Gastrocnemius medialis (tissue), 4 donors: ENCODE data around the gene DQX1. TPM values are rescaled to one million over a fixed set of nuclear protein-coding genes. Genes with fewer than 3 reads are reported as not detected.

Source experiments
- ATAC-seq, 2 donors: fragments of 150-250 bp; one replicate each; pipeline ENCODE4 v1.9.1; 2016
- DNase-seq, 2 donors: peaks; one replicate each; pipeline ENCODE4 v3.0.0-alpha.2; 2019
- H3K27ac ChIP-seq, 4 donors: fragments of 200-600 bp; sonication (generic); 1 replicate in 1 of 4; 2 replicates in 3 of 4; pipeline ENCODE4 v1.5.1; 2016 to 2018; ENCODE audit warnings: mild to moderate bottlenecking in 2 of 4, moderate library complexity in 1 of 4
- H3K27me3 ChIP-seq, 3 donors: fragments of 200-600 bp; sonication (generic) in 2 of 3; 1 replicate in 1 of 3; 2 replicates in 2 of 3; pipeline versions ENCODE4 v1.5.1 to v1.6.0; 2016 to 2019; ENCODE audit warnings: mild to moderate bottlenecking in 1 of 3, moderate library complexity in 1 of 3
- H3K36me3 ChIP-seq, 2 donors: fragments of 200-600 bp; sonication (generic) in 1 of 2; one replicate each; pipeline ENCODE4 v1.5.1; 2017 to 2018
- H3K4me1 ChIP-seq, 2 donors: fragments of 200-600 bp; sonication (generic) in 1 of 2; one replicate each; pipeline ENCODE4 v1.5.1; 2016 to 2017; ENCODE audit warnings: mild to moderate bottlenecking in 2 of 2
- H3K4me3 ChIP-seq, 4 donors: fragments of 200-600 bp; sonication (generic) in 3 of 4; 1 replicate in 1 of 4; 2 replicates in 3 of 4; pipeline ENCODE4 v1.5.1; 2016 to 2019; ENCODE audit warnings: mild to moderate bottlenecking in 2 of 4
- H3K9me3 ChIP-seq, 3 donors: fragments of 200-600 bp; sonication (generic) in 2 of 3; 1 replicate in 1 of 3; 2 replicates in 2 of 3; pipeline ENCODE4 v1.5.1; 2016 to 2019
- CTCF ChIP-seq, 5 experiments: fragments of 450-650 bp in 3 of 5; fragments of 200-600 bp in 2 of 5; sonication (generic) in 2 of 5; IDR thresholded peaks in 4 of 5; conservative IDR thresholded peaks in 1 of 5; 1 replicate in 4 of 5; 2 replicates in 1 of 5; pipeline ENCODE4 v1.5.1; 2016 to 2019; ENCODE audit warnings: antibody characterized with exemption in 5 of 5, mild to moderate bottlenecking in 3 of 5, moderate library complexity in 3 of 5
- POLR2A ChIP-seq, 2 donors: fragments of 450-650 bp; IDR thresholded peaks; one replicate each; pipeline ENCODE4 v1.6.1; 2017; ENCODE audit warnings: antibody characterized with exemption in 2 of 2, mild to moderate bottlenecking in 2 of 2, moderate library complexity in 2 of 2
- in situ Hi-C, 4 donors: fragments of 200-750 bp; cut with MboI; loops; one replicate each; pipeline versions ENCODE4 v1.15.0 to v1.8.0; 2017; ENCODE audit warnings: low sequenced_read_pairs in 4 of 4
- intact Hi-C: fragments of 100-400 bp; cut with DNase I; formaldehyde crosslinking; loops from one replicate; pipeline ENCODE4 v1.15.1; 2023; ENCODE audit warnings: low total_unique reads
- total RNA-seq, 4 donors: library from RNA; depleted of rRNA; stranded (reverse); fragments of >200 nt; gene quantifications; one replicate each; pipeline versions ENCODE4 v1.1.0 to v1.2.3, GENCODE V29; 2016

Gene DQX1
- total RNA-seq, 4 donors from 2014 or later, result 0.24 TPM; not detected in 3

- ATAC-seq (no peak), DNase-seq (no peak)
- H3K27ac ChIP-seq, result no peak overlapping the region
- no peaks in the 10 kb centered on the region for H3K9me3 ChIP-seq
- TF ChIP-seq CTCF (IDR thresholded peaks at IDR 0.05 in 4 of 5, conservative IDR thresholded peaks at IDR 0.05 in 1 of 5) (no peak), POLR2A (IDR thresholded peaks at IDR 0.05) (no peak)
- H3K4me1 ChIP-seq, result peaks cover 26 to 39% of the 10 kb centered on the region in 2 donors
- in situ Hi-C loops, result no loop called here
- H3K36me3 ChIP-seq, result peaks cover 0 to 6% of the 10 kb centered on the region in 2 donors
- intact Hi-C loops, result no loop called here
- H3K4me3 ChIP-seq, result peak overlapping the region in 1 of 4 donors; percentile 48
- peaks cover 42 to 74% (median 57%) of the 10 kb centered on the region in 3 donors for H3K27me3 ChIP-seq
Observed at GRCh38 chr2:74499940-74500577, 26.0 kb downstream of the DQX1 start.

- Histone ChIP-seq H3K36me3 (peaks cover 0 to 1% of the 10 kb centered on the region in 2 donors), H3K4me3 (peak within 1 kb of the TSS; percentile 28 to 48 (median 44)), H3K27me3 (peaks cover 42 to 70% (median 57%) of the 10 kb centered on the region in 3 donors), H3K9me3 (no peaks in the 10 kb centered on the region), H3K27ac (no peak within 1 kb of the TSS), H3K4me1 (peaks cover 22 to 36% of the 10 kb centered on the region in 2 donors)
- DNase-seq (no peak), ATAC-seq (peak in 1 of 2 donors; percentile 10)
- in situ Hi-C loops, result no loop called here
- intact Hi-C loops, result no loop called here
- TF ChIP-seq POLR2A (IDR thresholded peaks at IDR 0.05) (no peak), CTCF (IDR thresholded peaks at IDR 0.05 in 4 of 5, conservative IDR thresholded peaks at IDR 0.05 in 1 of 5) (no peak)
Observed at GRCh38 chr2:74499267-74499939, 26.6 kb downstream of the DQX1 start, which contains the start of gene LBX2. Gene LBX2 (minus strand): TSS chr2:74499603. CDS start chr2:74499537, 66 bp downstream.

- intact Hi-C loops (no loop called here), in situ Hi-C loops (no loop called here)
- Histone ChIP-seq H3K9me3 (no peaks in the 10 kb centered on the region), H3K4me3 (peak overlapping the region; percentile 32 to 48 (median 44)), H3K36me3 (peaks cover 0 to 9% of the 10 kb centered on the region in 2 donors), H3K27ac (no peak overlapping the region), H3K27me3 (peaks cover 42 to 67% (median 57%) of the 10 kb centered on the region in 3 donors), H3K4me1 (peaks cover 22 to 30% of the 10 kb centered on the region in 2 donors)
- DNase-seq, result no peak
- peak in 1 of 2 donors; percentile 10 for ATAC-seq
- no peak for TF ChIP-seq CTCF (IDR thresholded peaks at IDR 0.05 in 4 of 5, conservative IDR thresholded peaks at IDR 0.05 in 1 of 5)
- no peak for TF ChIP-seq POLR2A (IDR thresholded peaks at IDR 0.05)
Observed at GRCh38 chr2:74498500-74499266, 27.3 kb downstream of the DQX1 start.

GRCh38 chr2:74497777-74498499, 28.1 kb downstream of the DQX1 start:
- peaks cover 22 to 26% of the 10 kb centered on the region in 2 donors for H3K4me1 ChIP-seq
- ATAC-seq (no peak), DNase-seq (no peak)
- in situ Hi-C loops, result no loop called here
- peaks cover 0 to 16% of the 10 kb centered on the region in 2 donors for H3K36me3 ChIP-seq
- peak overlapping the region; percentile 32 to 48 (median 44) for H3K4me3 ChIP-seq
- intact Hi-C loops, result no loop called here
- peaks cover 42 to 59% (median 51%) of the 10 kb centered on the region in 3 donors for H3K27me3 ChIP-seq
- no peak overlapping the region for H3K27ac ChIP-seq
- TF ChIP-seq POLR2A (IDR thresholded peaks at IDR 0.05), result no peak
- no peak for TF ChIP-seq CTCF (IDR thresholded peaks at IDR 0.05 in 4 of 5, conservative IDR thresholded peaks at IDR 0.05 in 1 of 5)
- no peaks in the 10 kb centered on the region for H3K9me3 ChIP-seq
